ENCODE measurements around the gene ZNF791.
"Not testable (repeated sequence)": the region's sequence is repeated elsewhere in the genome, so short reads cannot be mapped to it uniquely, and the experiment has no call there.

The ZNF791 gene

GRCh38 chr19:12636631-12637030 lies 25.9 kb downstream of the ZNF791 start:
- DNase-seq: no peak

- DNase-seq: no peak
Measured at GRCh38 chr19:12638611-12639182, 28.0 kb downstream of the ZNF791 start.

- peak; percentile 86 for DNase-seq
Measured at GRCh38 chr19:12639901-12640613, 29.3 kb downstream of the ZNF791 start.

GRCh38 chr19:12641456-12641855 lies 30.7 kb downstream of the ZNF791 start:
- no peak for DNase-seq

GRCh38 chr19:12642506-12642905 lies 31.8 kb downstream of the ZNF791 start:
- DNase-seq: no peak

GRCh38 chr19:12643716-12644115 lies 33.0 kb downstream of the ZNF791 start:
- DNase-seq: not testable (repeated sequence)

- no peak for DNase-seq
Measured at GRCh38 chr19:12646551-12646950, 35.8 kb downstream of the ZNF791 start.

- no peak for DNase-seq
Measured at GRCh38 chr19:12647047-12647446, 36.3 kb downstream of the ZNF791 start.

- DNase-seq: peak; percentile 86
Measured at GRCh38 chr19:12647490-12648071, 36.9 kb downstream of the ZNF791 start.

GRCh38 chr19:12648088-12648487 lies 37.4 kb downstream of the ZNF791 start:
- DNase-seq: no peak

- no peak for DNase-seq
Measured at GRCh38 chr19:12649941-12650340, 39.2 kb downstream of the ZNF791 start.

GRCh38 chr19:12652219-12652618 lies 41.5 kb downstream of the ZNF791 start:
- no peak for DNase-seq

- no peak for DNase-seq
Measured at GRCh38 chr19:12655546-12655945, 44.8 kb downstream of the ZNF791 start.

- DNase-seq: peak; percentile 14
Measured at GRCh38 chr19:12656899-12657571, 46.3 kb downstream of the ZNF791 start.

- DNase-seq: no peak
Measured at GRCh38 chr19:12657966-12658365, 47.2 kb downstream of the ZNF791 start.

GRCh38 chr19:12660980-12661379 lies 50.3 kb downstream of the ZNF791 start:
- DNase-seq: no peak

- no peak for DNase-seq
Measured at GRCh38 chr19:12664406-12665280, 53.9 kb downstream of the ZNF791 start.

- DNase-seq: no peak
Measured at GRCh38 chr19:12665281-12665573, 54.5 kb downstream of the ZNF791 start.

GRCh38 chr19:12665671-12666264 lies 55.0 kb downstream of the ZNF791 start:
- DNase-seq: peak; percentile 43

GRCh38 chr19:12666265-12667048 lies 55.7 kb downstream of the ZNF791 start, which contains the start of the genes MAN2B1 and WDR83:
TSS of gene MAN2B1 (minus strand) at chr19:12666742. CDS start at chr19:12666701, 41 bp downstream.
TSS of gene WDR83 (plus strand) at chr19:12666807. CDS start at chr19:12669791, 2,984 bp downstream.
- peak; percentile 91 for DNase-seq

GRCh38 chr19:12667731-12668302 lies 57.1 kb downstream of the ZNF791 start:
- DNase-seq: no peak
